Spleen (tissue), 11 donors: ENCODE results near the gene VAC14. TPM values are rescaled to one million over a fixed set of nuclear protein-coding genes. Genes with fewer than 3 reads are reported as not detected.
A peak's percentile ranks its signal among the peaks of the same experiment; 100 is the strongest.

Experiments used
- DNase-seq: peaks from one replicate; pipeline ENCODE4 v3.0.0-alpha.2; 2020
- H3K27ac ChIP-seq, 8 donors: fragments of 200-600 bp; sonication (generic) in 7 of 8; 1 replicate in 4 of 8; 2 replicates in 4 of 8; pipeline versions ENCODE4 v1.5.0 to v1.8.0; 2016 to 2021; ENCODE audit warnings: inconsistent platforms in 4 of 8, mild to moderate bottlenecking in 4 of 8, moderate library complexity in 1 of 8
- H3K27me3 ChIP-seq, 7 donors: fragments of 200-600 bp; sonication (generic) in 6 of 7; replicated peaks in 1 of 7; 1 replicate in 4 of 7; 2 replicates in 3 of 7; pipeline versions ENCODE4 v1.5.0 to v1.8.0; 2016 to 2021; ENCODE audit warnings: inconsistent platforms in 3 of 7, mild to moderate bottlenecking in 1 of 7
- H3K36me3 ChIP-seq, 6 donors: fragments of 200-600 bp; sonication (generic) in 5 of 6; 1 replicate in 4 of 6; 2 replicates in 2 of 6; pipeline versions ENCODE4 v1.5.0 to v1.8.0; 2016 to 2021; ENCODE audit warnings: inconsistent platforms in 2 of 6
- H3K4me1 ChIP-seq, 6 donors: fragments of 200-600 bp; sonication (generic) in 5 of 6; 1 replicate in 3 of 6; 2 replicates in 3 of 6; pipeline versions ENCODE4 v1.5.0 to v1.8.0; 2016 to 2021; ENCODE audit warnings: inconsistent platforms in 3 of 6
- H3K4me3 ChIP-seq, 8 donors: fragments of 200-600 bp; sonication (generic) in 7 of 8; 1 replicate in 4 of 8; 2 replicates in 4 of 8; pipeline versions ENCODE4 v1.5.0 to v1.8.0; 2016 to 2021; ENCODE audit warnings: inconsistent platforms in 4 of 8, mild to moderate bottlenecking in 4 of 8, moderate library complexity in 2 of 8
- H3K9me3 ChIP-seq, 8 donors: fragments of 200-600 bp; sonication (generic) in 7 of 8; 1 replicate in 4 of 8; 2 replicates in 4 of 8; pipeline versions ENCODE4 v1.5.0 to v1.8.0; 2016 to 2021; ENCODE audit warnings: inconsistent platforms in 4 of 8
- POLR2A ChIP-seq, 3 donors: fragments of 450-650 bp; IDR thresholded peaks; one replicate each; pipeline ENCODE4 v1.5.1; 2017; ENCODE audit warnings: antibody characterized with exemption in 3 of 3, mild to moderate bottlenecking in 1 of 3
- POLR2AphosphoS5 ChIP-seq, 3 donors: sonication (generic); formaldehyde crosslinking; IDR thresholded peaks; one replicate each; pipeline ENCODE4 v1.5.1; 2017; ENCODE audit warnings: antibody characterized with exemption in 3 of 3
- WGBS, 5 donors: extraction: QIAGEN DNeasy Blood & Tissue Kit in 3 of 5; methylation state at CpG; one replicate each; pipeline versions ENCODE4 v1.1.5 to v1.1.7; 2013 to 2018; 5-methylcytosine and 5-hydroxymethylcytosine counted together
- intact Hi-C: fragments of 100-400 bp; cut with DNase I; formaldehyde crosslinking; loops from one replicate; pipeline ENCODE4 v1.15.0; 2023; ENCODE audit warnings: low total_unique reads
- polyA plus RNA-seq, 3 donors: library from polyadenylated mRNA; stranded (reverse); fragments of 200-250 nt; gene quantifications; one replicate each; pipeline ENCODE4 v1.2.1, GENCODE V29; 2013
- total RNA-seq, 7 donors: library from RNA; depleted of rRNA in 3 of 7; stranded (reverse); fragments of >200 nt in 3 of 7; fragmentation: NEBNext Ultra II Directional in 4 of 7; extraction: Animal tissue kit (Norgen Biotek cat#: 25700) in 4 of 7; gene quantifications; one replicate each; pipeline versions ENCODE4 v1.1.0 to v1.2.1, GENCODE V29; 2016 to 2021
- TF ChIP-seq, protein P1 (sequence below), 11 experiments: fragments of 200-600 bp in 7 of 11; fragments of 450-650 bp in 4 of 11; sonication (generic) in 4 of 11; IDR thresholded peaks in 8 of 11; conservative IDR thresholded peaks in 3 of 11; 1 replicate in 7 of 11; 2 replicates in 4 of 11; pipeline versions ENCODE4 v1.4.0 to v1.8.0; 2016 to 2021; ENCODE audit warnings: antibody characterized with exemption in 11 of 11, inconsistent platforms in 4 of 11, mild to moderate bottlenecking in 1 of 11
- donor health status: healthy with polysubstance abuse.
- donor health status: DM: no; HTN: no; CAD: no; lungs with moderate emphysema.
- donor health status: DM: no; HTN: no; CAD: no.
- donor health status: Bipolar disorder and iron deficiency.
- donor health status: healthy.
- donor health status: DM: no; HTN: no; CAD: no.
- donor health status: DM: yes; HTN: yes; CAD: no.

VAC14 gene
- total and polyA plus RNA-seq, 10 donors = 29.1 to 70.0 (median 48.1) TPM

DNA sequence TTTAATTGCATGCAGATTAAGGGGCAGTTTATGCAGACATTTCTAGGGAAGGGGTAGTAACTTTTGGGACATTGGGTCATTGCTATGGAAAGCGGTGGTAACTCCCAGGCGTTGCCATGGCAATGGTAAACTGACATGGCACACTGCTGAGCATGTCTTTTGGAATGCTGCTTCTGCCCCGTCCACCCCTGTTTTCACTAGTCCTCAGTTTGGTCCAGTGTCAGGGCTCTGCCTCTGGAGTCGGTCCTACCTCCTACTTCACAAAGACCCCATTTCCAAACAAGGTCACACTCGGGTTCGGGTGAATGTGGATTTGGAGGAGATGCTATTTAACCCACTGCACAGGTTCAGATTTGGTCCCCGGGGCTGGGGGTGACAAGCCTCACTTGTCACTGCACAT is 151.7 kb downstream of the VAC14 start:
- no peak for DNase-seq
- intact Hi-C loops = no loop called here
- Histone ChIP-seq H3K4me3 (peak overlapping the region in 4 of 8 donors; percentile 13 to 64 (median 34)), H3K4me1 (peaks cover 6 to 82% (median 34%) of the 10 kb centered on the region in 6 donors), H3K9me3 (no peaks in the 10 kb centered on the region), H3K27me3 (no peaks in the 10 kb centered on the region), H3K27ac (peak overlapping the region in 4 of 8 donors; percentile 74 to 85 (median 82)), H3K36me3 (peaks cover 0 to 13% (median 0%) of the 10 kb centered on the region in 6 donors)
- TF ChIP-seq, protein P1, sequence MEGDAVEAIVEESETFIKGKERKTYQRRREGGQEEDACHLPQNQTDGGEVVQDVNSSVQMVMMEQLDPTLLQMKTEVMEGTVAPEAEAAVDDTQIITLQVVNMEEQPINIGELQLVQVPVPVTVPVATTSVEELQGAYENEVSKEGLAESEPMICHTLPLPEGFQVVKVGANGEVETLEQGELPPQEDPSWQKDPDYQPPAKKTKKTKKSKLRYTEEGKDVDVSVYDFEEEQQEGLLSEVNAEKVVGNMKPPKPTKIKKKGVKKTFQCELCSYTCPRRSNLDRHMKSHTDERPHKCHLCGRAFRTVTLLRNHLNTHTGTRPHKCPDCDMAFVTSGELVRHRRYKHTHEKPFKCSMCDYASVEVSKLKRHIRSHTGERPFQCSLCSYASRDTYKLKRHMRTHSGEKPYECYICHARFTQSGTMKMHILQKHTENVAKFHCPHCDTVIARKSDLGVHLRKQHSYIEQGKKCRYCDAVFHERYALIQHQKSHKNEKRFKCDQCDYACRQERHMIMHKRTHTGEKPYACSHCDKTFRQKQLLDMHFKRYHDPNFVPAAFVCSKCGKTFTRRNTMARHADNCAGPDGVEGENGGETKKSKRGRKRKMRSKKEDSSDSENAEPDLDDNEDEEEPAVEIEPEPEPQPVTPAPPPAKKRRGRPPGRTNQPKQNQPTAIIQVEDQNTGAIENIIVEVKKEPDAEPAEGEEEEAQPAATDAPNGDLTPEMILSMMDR (IDR thresholded peaks at IDR 0.05 in 8 of 11, conservative IDR thresholded peaks at IDR 0.05 in 3 of 11) = no peak
- TF ChIP-seq POLR2A (IDR thresholded peaks at IDR 0.05) (no peak), POLR2AphosphoS5 (IDR thresholded peaks at IDR 0.05) (no peak)
- WGBS, 5 donors = 66 to 81% (median 72%) methylated on average over 7 of the region's 7 CpGs

DNA sequence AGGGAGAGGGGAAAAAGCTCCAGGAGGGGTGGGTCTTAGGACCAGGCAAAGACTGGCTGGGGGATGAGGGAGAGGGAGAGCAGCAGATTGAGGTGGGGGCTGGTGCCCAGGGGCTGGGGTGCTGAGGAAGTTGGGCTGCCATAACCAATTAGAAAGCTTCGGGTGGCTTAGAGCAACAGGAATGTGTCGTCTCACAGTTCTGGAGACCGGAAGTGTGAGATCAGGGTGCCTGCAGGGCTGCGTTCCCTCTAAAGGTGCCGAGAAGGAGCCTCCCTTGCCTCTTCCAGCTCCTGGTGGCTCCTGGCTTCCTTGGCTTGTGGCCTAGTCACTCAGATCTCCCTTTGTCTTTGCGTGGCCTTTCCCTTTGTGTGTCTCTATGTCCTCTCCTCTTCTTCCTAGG is 152.4 kb downstream of the VAC14 start:
- Histone ChIP-seq H3K4me1 (peaks cover 3 to 75% (median 30%) of the 10 kb centered on the region in 6 donors), H3K27me3 (no peaks in the 10 kb centered on the region), H3K36me3 (peaks cover 0 to 11% (median 0%) of the 10 kb centered on the region in 6 donors), H3K27ac (peak overlapping the region in 6 of 8 donors; percentile 69 to 85 (median 80)), H3K4me3 (peak overlapping the region in 5 of 8 donors; percentile 7 to 64 (median 23)), H3K9me3 (no peaks in the 10 kb centered on the region)
- 57 to 92% (median 77%) methylated on average over 6 of the region's 6 CpGs for WGBS, 5 donors
- no peak for DNase-seq
- intact Hi-C loops = no loop called here
- TF ChIP-seq POLR2AphosphoS5 (IDR thresholded peaks at IDR 0.05) (no peak), POLR2A (IDR thresholded peaks at IDR 0.05) (no peak)
- TF ChIP-seq, protein P1 (IDR thresholded peaks at IDR 0.05 in 8 of 11, conservative IDR thresholded peaks at IDR 0.05 in 3 of 11) = no peak

DNA sequence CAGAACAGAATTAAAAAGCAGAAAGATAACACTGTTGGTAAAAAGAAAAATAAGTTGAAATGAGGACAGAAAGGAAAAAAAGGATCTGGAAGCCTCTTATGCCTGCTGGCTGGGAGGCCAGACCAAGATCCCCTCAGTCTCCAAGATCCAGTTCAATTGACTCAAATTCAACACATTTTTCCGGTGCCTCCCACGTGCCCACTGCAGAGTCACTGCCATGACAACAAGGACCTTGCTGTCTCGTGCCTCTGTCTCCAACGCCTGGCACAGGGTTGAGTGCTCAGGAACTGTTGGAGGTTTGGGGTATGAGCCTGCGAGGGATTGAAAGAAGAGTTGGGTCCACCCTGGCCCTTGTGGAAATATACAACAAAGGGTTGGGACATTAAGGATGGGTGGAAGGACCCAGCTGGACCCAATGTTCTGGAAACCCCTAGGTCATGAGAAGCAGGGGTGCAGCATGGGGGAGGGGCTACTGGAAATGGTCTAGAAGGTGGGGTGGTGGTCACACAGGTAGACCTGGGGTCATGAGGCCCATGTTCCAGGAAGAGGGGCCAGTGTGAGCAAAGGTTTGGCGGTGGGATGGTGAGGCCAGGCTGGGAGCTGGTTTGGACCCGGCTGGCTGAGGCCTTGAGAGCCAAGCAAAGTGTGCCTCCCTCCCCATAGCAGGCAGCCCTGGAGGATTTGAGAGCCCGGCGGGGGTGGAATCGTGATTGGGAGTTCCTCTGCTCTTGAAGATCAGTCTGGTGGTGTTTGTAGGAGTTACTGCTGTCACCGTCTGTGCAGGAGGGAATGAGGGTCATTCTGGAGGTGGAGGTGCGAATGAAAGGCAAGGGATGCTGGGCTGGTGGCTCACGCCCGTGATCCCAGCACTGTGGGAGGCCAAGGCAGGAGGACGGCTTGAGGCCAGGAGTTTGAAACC is 153.3 kb downstream of the VAC14 start:
- intact Hi-C loops = no loop called here

DNA sequence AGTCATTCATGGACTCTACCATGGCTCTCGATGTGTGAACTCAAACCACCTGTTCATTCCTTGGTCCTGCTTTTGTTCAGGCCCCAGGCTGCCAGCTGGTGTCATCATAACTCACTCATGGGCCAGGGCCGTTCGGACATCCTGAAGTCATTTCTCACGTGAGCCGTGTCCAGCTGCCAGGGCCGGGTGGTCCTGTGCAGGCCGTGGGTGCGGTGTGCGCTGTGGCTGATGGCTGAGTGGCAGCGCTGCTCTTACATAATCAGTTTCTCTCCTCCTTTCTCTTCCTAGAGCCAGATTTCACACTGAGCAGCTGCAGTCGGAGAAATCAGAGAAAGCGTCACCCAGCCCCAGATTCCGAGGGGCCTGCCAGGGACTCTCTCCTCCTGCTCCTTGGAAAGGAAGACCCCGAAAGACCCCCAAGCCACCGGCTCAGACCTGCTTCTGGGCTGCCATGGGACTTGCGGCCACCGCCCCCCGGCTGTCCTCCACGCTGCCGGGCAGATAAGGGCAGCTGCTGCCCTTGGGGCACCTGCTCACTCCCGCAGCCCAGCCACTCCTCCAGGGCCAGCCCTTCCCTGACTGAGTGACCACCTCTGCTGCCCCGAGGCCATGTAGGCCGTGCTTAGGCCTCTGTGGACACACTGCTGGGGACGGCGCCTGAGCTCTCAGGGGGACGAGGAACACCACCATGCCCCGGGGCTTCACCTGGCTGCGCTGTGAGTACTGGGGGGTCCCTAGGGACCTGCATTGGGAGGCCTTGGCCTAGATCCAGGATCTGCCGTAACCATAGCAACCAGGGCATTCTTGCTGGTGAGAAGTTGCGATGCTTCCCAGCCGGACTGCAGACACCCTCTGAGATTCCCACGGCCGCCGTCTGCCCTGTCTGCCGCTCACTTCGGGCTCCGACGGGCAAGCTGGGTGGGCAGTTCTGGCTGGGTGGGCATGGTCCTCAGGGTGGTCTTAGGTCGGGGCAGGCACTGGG is 154.4 kb downstream of the VAC14 start, which contains the start of gene IL34:
Gene IL34, plus strand, starts transcription at position 300 of the 982 bp plus-strand sequence. Its CDS starts 389 bp downstream, at position 689.
- H3K4me3 ChIP-seq = peak within 1 kb of the TSS in 7 of 8 donors; percentile 4 to 64 (median 23)
- no peaks in the 10 kb centered on the region for H3K9me3 ChIP-seq
- no peaks in the 10 kb centered on the region for H3K27me3 ChIP-seq
- H3K4me1 ChIP-seq = peaks cover 0 to 63% (median 26%) of the 10 kb centered on the region in 6 donors
- no peak for TF ChIP-seq POLR2A (IDR thresholded peaks at IDR 0.05)
- peak; percentile 83 to 89 (median 83) for TF ChIP-seq POLR2AphosphoS5 (IDR thresholded peaks at IDR 0.05)
- WGBS, 5 donors = 57 to 71% (median 67%) methylated on average over 17 to 39 of the region's 39 CpGs
- peaks cover 0 to 11% (median 0%) of the 10 kb centered on the region in 6 donors for H3K36me3 ChIP-seq
- peak within 1 kb of the TSS; percentile 11 to 85 (median 76) for H3K27ac ChIP-seq
- intact Hi-C loops = no loop called here
- DNase-seq = peak; percentile 79

More for the DNA sequence above, 153.3 kb downstream of the VAC14 start:
- peak overlapping the region in 7 of 8 donors; percentile 4 to 64 (median 23) for H3K4me3 ChIP-seq
- no peaks in the 10 kb centered on the region for H3K27me3 ChIP-seq
- WGBS, 5 donors = 67 to 83% (median 74%) methylated on average over 12 to 15 of the region's 15 CpGs
- peaks cover 0 to 11% (median 0%) of the 10 kb centered on the region in 6 donors for H3K36me3 ChIP-seq
- peaks cover 0 to 66% (median 26%) of the 10 kb centered on the region in 6 donors for H3K4me1 ChIP-seq
- no peaks in the 10 kb centered on the region for H3K9me3 ChIP-seq
- TF ChIP-seq POLR2A (IDR thresholded peaks at IDR 0.05) = no peak
- TF ChIP-seq POLR2AphosphoS5 (IDR thresholded peaks at IDR 0.05) = peak in 2 of 3 donors; percentile 41 to 50
- no peak for DNase-seq
- peak overlapping the region in 7 of 8 donors; percentile 48 to 85 (median 78) for H3K27ac ChIP-seq
